Upper lobe of right lung (tissue), 1 donor: ENCODE measurements around the gene ABCA3. TPM values are rescaled to one million over a fixed set of nuclear protein-coding genes. Genes with fewer than 3 reads are reported as not detected.
"Not testable (repeated sequence)": the region's sequence is repeated elsewhere in the genome, so short reads cannot be mapped to it uniquely, and the experiment has no call there.

Source experiments
- ATAC-seq: fragments of 200-7000 bp; cut with Tn5 transposase; one replicate; pipeline ENCODE4 v1.9.1; 2020; ENCODE audit warnings: mild to moderate bottlenecking, moderate library complexity
- DNase-seq: peaks from one replicate; pipeline ENCODE4 v3.0.0-alpha.2; 2020
- H3K27ac ChIP-seq: fragments of 200-600 bp; one replicate; pipeline ENCODE4 v1.8.0; 2022
- H3K27me3 ChIP-seq: fragments of 200-600 bp; one replicate; pipeline ENCODE4 v1.8.0; 2022; ENCODE audit warnings: mild to moderate bottlenecking
- H3K36me3 ChIP-seq: fragments of 200-600 bp; one replicate; pipeline ENCODE4 v1.8.0; 2022
- H3K4me1 ChIP-seq: fragments of 200-600 bp; one replicate; pipeline ENCODE4 v1.8.0; 2022
- H3K4me3 ChIP-seq: fragments of 200-600 bp; one replicate; pipeline ENCODE4 v1.8.0; 2022; ENCODE audit warnings: mild to moderate bottlenecking
- H3K9me3 ChIP-seq: fragments of 200-600 bp; one replicate; pipeline ENCODE4 v1.8.0; 2022
- intact Hi-C: fragments of 100-400 bp; cut with DNase I; formaldehyde crosslinking; loops from one replicate; pipeline ENCODE4 v1.11.0; 2022
- total RNA-seq: library from RNA; stranded (reverse); fragmentation: NEBNext Ultra II Directional; extraction: Animal tissue kit (Norgen Biotek cat#: 25700); gene quantifications from one replicate; pipeline ENCODE4 v1.2.1, GENCODE V29; 2021
- TF ChIP-seq, protein P1 (sequence below): fragments of 200-600 bp; IDR thresholded peaks from one replicate; pipeline ENCODE4 v1.8.0; 2022; ENCODE audit warnings: antibody characterized with exemption
- donor health status: DM: no; HTN: yes; CAD: no; lungs with severe emphysema.

Gene ABCA3
- total RNA-seq, 1 donor from 2014 or later, result 598 TPM

DNA sequence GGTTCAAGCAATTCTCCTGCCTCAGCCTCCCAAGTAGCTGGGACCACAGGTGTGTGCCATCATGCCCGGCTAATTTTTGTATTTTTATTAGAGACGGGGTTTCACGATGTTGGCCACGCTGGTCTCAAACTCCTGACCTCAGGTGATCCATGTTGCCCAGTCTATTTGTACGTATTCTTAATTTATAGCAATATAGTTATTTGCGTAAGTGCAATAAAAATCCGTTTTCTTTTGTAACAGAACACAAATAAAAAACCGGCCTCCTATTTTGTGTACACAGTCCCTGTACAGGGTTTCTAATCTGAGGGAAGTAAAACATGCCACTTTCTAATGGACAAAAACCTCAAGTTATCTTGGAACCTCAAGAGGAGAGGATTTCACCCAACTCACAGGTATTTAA is 80.3 kb downstream of the ABCA3 start:
- Histone ChIP-seq H3K4me1 (peaks cover 3% of the 10 kb centered on the region), H3K27ac (no peak overlapping the region), H3K9me3 (no peaks in the 10 kb centered on the region), H3K27me3 (no peaks in the 10 kb centered on the region), H3K4me3 (no peak overlapping the region), H3K36me3 (peaks cover 95% of the 10 kb centered on the region)
- intact Hi-C loops, result no loop called here
- DNase-seq (no peak), ATAC-seq (no peak)
- TF ChIP-seq, protein P1, sequence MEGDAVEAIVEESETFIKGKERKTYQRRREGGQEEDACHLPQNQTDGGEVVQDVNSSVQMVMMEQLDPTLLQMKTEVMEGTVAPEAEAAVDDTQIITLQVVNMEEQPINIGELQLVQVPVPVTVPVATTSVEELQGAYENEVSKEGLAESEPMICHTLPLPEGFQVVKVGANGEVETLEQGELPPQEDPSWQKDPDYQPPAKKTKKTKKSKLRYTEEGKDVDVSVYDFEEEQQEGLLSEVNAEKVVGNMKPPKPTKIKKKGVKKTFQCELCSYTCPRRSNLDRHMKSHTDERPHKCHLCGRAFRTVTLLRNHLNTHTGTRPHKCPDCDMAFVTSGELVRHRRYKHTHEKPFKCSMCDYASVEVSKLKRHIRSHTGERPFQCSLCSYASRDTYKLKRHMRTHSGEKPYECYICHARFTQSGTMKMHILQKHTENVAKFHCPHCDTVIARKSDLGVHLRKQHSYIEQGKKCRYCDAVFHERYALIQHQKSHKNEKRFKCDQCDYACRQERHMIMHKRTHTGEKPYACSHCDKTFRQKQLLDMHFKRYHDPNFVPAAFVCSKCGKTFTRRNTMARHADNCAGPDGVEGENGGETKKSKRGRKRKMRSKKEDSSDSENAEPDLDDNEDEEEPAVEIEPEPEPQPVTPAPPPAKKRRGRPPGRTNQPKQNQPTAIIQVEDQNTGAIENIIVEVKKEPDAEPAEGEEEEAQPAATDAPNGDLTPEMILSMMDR, result no peak

DNA sequence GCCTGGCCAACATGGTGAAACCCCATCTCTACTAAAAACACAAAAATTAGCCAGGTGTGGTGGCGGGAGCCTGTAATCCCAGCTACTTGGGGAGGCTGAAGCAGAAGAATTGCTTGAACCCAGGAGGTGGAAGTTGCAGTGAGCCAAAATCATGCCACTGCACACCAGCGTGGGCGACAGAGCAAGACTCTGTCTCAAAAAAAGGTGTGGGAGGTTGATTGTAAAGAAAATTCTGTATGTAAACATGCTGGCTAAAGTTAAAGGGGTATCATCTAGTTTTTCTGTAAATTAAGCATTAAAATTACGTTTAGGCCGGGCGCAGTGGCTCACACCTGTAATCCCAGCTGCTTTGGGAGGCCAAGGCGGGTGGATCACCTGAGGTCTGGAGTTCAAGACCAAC is 82.0 kb downstream of the ABCA3 start:
- DNase-seq, intact Hi-C loops, H3K4me3 ChIP-seq, H3K27me3 ChIP-seq, H3K4me1 ChIP-seq, H3K27ac ChIP-seq, ATAC-seq, H3K9me3 ChIP-seq: not testable (repeated sequence)
- H3K36me3 ChIP-seq, result peaks cover 100% of the 10 kb centered on the region

DNA sequence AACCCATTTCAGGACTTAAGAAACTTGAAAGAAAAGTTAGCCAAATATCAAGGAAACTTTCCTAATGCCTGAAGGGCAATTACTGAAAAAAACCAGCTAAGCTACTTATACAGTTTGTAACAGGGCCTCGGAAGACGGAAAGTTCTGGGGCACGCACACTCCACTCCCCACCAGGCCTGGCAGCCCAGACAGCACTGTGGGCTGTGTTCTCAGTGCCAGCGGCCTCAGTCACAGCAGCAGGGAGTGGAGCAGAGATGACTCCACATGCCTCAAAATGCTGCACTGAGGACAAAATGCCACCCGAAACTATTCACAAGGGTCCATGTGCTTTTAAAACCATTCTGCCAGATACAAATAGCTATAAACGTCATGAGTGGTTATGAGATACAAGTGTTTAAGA is 82.8 kb downstream of the ABCA3 start:
- no peak for ATAC-seq
- Histone ChIP-seq H3K4me3 (no peak overlapping the region), H3K36me3 (peaks cover 100% of the 10 kb centered on the region)

DNA sequence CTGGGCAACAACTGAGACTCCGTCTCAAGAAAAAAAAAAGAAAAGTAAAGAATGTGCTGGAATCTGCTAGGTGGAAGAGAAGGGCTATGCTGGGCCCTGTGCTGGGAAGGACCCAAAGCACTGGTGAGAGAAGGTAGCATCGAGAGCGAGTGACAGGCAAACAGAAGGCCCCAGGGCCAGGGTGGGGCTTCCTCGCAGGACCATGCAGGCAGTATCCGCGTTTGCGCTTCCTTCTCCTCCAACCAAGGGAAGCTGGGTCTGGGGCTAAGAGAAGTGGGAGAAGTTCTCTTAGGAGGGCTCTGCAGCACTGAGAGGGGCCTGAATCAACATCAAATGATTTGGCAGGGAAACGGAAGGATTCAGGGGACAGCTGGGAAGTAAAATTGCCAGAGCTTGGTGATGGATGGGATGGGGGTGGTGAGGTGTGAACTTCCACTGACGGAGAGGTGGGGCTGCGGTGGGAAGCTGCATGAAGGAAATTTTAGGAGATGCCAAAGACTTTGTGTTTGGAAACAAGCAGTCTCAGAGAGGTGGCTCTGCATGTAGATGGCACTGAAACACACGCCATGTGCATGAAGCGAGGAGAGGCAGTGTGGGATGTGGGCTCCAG is 83.9 kb downstream of the ABCA3 start:
- no peak for ATAC-seq
- intact Hi-C loops, result no loop called here
- H3K4me1 ChIP-seq, result peaks cover 6% of the 10 kb centered on the region
- no peaks in the 10 kb centered on the region for H3K27me3 ChIP-seq
- H3K27ac ChIP-seq, result no peak overlapping the region
- no peaks in the 10 kb centered on the region for H3K9me3 ChIP-seq
- H3K4me3 ChIP-seq, result no peak overlapping the region
- H3K36me3 ChIP-seq, result peaks cover 91% of the 10 kb centered on the region
- DNase-seq, result no peak
- TF ChIP-seq, protein P1, result no peak

More for the DNA sequence above, 82.8 kb downstream of the ABCA3 start:
- no peak for DNase-seq
- no peak overlapping the region for H3K27ac ChIP-seq
- no peaks in the 10 kb centered on the region for H3K4me1 ChIP-seq
- H3K27me3 ChIP-seq, result no peaks in the 10 kb centered on the region
- TF ChIP-seq, protein P1, result no peak
- H3K9me3 ChIP-seq, result no peaks in the 10 kb centered on the region
- intact Hi-C loops, result no loop called here

DNA sequence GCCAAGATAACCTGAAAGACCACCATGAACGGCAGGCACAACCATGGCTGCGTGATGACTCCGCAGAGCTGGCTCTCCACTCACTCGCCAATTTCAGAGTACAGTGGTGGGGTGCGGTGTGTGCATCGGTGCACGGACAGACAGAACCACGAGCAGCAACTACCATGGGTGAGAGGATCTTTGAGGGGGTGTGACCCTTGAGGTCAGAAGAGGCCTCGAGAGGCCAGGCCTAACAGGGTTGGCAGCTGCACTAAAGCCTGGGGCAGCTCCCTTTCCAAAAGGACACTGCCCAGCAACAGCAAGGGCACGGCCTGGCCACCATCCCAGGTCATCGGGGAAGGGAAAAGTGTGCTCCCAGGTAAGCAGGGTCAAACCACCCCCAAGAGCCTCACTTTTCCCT is 87.2 kb downstream of the ABCA3 start:
- no peaks in the 10 kb centered on the region for H3K9me3 ChIP-seq
- no peak overlapping the region for H3K27ac ChIP-seq
- ATAC-seq (no peak), DNase-seq (no peak)
- peaks cover 16% of the 10 kb centered on the region for H3K4me1 ChIP-seq
- intact Hi-C loops, result no loop called here
- H3K27me3 ChIP-seq, result no peaks in the 10 kb centered on the region
- peaks cover 58% of the 10 kb centered on the region for H3K36me3 ChIP-seq
- TF ChIP-seq, protein P1, result no peak
- H3K4me3 ChIP-seq, result no peak overlapping the region

DNA sequence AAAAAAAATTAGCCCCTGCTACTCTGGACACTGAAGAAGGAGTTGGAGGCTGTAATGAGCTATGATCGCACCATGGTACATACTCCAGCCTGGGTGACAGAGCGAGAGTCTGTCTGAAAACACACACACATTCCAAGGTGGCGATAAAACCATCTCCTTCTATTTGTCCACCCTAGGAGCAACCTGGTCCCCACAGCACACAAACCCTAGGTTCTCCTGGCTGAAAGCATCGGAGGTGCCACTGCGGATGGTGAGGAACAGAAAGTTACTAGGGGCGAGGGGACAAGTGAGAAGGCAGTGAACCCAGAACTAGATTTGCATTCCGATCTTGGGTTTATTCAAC is 87.8 kb downstream of the ABCA3 start:
- intact Hi-C loops, result no loop called here
- Histone ChIP-seq H3K4me3 (no peak overlapping the region), H3K36me3 (peaks cover 53% of the 10 kb centered on the region), H3K27me3 (no peaks in the 10 kb centered on the region), H3K4me1 (peaks cover 16% of the 10 kb centered on the region), H3K27ac (no peak overlapping the region), H3K9me3 (no peaks in the 10 kb centered on the region)
- DNase-seq, result no peak
- no peak for ATAC-seq
- TF ChIP-seq, protein P1, result no peak
